Measurements from ENCODE around the gene VMO1.

Gene VMO1

DNA sequence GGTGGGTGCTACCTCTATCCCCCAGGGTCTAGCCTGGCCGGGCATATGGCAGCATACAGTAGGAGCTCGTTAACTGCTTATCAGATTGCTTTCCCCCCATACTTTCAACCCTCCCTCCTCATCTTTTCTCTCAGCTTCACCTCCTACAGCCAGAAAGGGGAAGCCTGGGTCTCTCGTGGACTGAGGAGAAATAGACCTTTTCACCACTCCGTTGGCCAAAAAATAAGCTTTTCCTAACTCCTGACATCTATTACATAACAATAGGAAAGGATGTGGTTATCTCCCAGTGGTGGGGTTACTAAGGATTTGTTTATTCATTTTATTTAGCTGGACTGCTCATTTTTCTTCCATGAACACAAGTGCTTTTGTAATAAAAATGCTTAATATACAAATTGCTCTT lies 37.5 kb downstream of the VMO1 start:
- Histone ChIP-seq H3K27ac (replicated peaks) (no peak overlapping the region), H3K27me3 (ENCODE audit: insufficient read depth, poor library complexity, severe bottlenecking) (no peaks in the 10 kb centered on the region), H3K4me3 (replicated peaks; ENCODE audit: insufficient read depth, low read length) (no peak overlapping the region)
- no peak for DNase-seq (ENCODE audit: low read depth in 1 of 2, low spot score in 1 of 2)
- TF ChIP-seq GABPA (IDR thresholded peaks at IDR 0.05; ENCODE audit: low read depth): no peak
- no peak for TF ChIP-seq SPI1 (IDR thresholded peaks at IDR 0.05; ENCODE audit: borderline replicate concordance, low read depth)
- TF ChIP-seq, protein P1, sequence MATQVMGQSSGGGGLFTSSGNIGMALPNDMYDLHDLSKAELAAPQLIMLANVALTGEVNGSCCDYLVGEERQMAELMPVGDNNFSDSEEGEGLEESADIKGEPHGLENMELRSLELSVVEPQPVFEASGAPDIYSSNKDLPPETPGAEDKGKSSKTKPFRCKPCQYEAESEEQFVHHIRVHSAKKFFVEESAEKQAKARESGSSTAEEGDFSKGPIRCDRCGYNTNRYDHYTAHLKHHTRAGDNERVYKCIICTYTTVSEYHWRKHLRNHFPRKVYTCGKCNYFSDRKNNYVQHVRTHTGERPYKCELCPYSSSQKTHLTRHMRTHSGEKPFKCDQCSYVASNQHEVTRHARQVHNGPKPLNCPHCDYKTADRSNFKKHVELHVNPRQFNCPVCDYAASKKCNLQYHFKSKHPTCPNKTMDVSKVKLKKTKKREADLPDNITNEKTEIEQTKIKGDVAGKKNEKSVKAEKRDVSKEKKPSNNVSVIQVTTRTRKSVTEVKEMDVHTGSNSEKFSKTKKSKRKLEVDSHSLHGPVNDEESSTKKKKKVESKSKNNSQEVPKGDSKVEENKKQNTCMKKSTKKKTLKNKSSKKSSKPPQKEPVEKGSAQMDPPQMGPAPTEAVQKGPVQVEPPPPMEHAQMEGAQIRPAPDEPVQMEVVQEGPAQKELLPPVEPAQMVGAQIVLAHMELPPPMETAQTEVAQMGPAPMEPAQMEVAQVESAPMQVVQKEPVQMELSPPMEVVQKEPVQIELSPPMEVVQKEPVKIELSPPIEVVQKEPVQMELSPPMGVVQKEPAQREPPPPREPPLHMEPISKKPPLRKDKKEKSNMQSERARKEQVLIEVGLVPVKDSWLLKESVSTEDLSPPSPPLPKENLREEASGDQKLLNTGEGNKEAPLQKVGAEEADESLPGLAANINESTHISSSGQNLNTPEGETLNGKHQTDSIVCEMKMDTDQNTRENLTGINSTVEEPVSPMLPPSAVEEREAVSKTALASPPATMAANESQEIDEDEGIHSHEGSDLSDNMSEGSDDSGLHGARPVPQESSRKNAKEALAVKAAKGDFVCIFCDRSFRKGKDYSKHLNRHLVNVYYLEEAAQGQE (IDR thresholded peaks at IDR 0.05; ENCODE audit: insufficient replicate concordance, low read depth): no peak
- TF ChIP-seq POLR2AphosphoS5 (IDR thresholded peaks at IDR 0.05; ENCODE audit: low read depth): no peak
- TF ChIP-seq, protein P2, sequence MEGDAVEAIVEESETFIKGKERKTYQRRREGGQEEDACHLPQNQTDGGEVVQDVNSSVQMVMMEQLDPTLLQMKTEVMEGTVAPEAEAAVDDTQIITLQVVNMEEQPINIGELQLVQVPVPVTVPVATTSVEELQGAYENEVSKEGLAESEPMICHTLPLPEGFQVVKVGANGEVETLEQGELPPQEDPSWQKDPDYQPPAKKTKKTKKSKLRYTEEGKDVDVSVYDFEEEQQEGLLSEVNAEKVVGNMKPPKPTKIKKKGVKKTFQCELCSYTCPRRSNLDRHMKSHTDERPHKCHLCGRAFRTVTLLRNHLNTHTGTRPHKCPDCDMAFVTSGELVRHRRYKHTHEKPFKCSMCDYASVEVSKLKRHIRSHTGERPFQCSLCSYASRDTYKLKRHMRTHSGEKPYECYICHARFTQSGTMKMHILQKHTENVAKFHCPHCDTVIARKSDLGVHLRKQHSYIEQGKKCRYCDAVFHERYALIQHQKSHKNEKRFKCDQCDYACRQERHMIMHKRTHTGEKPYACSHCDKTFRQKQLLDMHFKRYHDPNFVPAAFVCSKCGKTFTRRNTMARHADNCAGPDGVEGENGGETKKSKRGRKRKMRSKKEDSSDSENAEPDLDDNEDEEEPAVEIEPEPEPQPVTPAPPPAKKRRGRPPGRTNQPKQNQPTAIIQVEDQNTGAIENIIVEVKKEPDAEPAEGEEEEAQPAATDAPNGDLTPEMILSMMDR (IDR thresholded peaks at IDR 0.05; ENCODE audit: insufficient read depth, low read length): no peak

DNA sequence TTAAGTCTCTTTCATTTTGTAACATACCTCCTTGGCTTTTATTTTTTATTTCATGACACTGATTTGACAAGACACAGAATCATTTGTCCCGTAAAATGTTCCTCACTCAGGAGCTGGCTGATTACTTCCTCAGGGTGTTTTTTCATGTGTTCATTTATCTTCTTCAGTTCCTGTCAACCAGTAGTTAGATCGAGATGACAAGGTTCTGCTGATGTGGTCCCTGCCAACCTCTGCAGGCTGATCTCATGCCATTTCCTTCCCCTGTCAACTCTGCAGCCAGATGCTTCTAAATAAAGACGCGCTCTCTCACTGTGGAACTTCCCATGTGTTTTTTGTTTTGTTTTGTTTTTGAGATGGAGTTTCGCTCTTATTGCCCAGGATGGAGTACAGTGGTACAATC lies 38.3 kb downstream of the VMO1 start:
- DNase-seq (ENCODE audit: low read depth in 1 of 2, low spot score in 1 of 2): no peak
- H3K4me3 ChIP-seq (replicated peaks; ENCODE audit: insufficient read depth, low read length): no peak overlapping the region
- no peaks in the 10 kb centered on the region for H3K27me3 ChIP-seq (ENCODE audit: insufficient read depth, poor library complexity, severe bottlenecking)
- H3K27ac ChIP-seq (replicated peaks): no peak overlapping the region
- no peak for TF ChIP-seq SPI1 (IDR thresholded peaks at IDR 0.05; ENCODE audit: borderline replicate concordance, low read depth)
- TF ChIP-seq, protein P1 (IDR thresholded peaks at IDR 0.05; ENCODE audit: insufficient replicate concordance, low read depth): no peak
- TF ChIP-seq, protein P2 (IDR thresholded peaks at IDR 0.05; ENCODE audit: insufficient read depth, low read length): no peak
- no peak for TF ChIP-seq POLR2AphosphoS5 (IDR thresholded peaks at IDR 0.05; ENCODE audit: low read depth)
- no peak for TF ChIP-seq GABPA (IDR thresholded peaks at IDR 0.05; ENCODE audit: low read depth)

DNA sequence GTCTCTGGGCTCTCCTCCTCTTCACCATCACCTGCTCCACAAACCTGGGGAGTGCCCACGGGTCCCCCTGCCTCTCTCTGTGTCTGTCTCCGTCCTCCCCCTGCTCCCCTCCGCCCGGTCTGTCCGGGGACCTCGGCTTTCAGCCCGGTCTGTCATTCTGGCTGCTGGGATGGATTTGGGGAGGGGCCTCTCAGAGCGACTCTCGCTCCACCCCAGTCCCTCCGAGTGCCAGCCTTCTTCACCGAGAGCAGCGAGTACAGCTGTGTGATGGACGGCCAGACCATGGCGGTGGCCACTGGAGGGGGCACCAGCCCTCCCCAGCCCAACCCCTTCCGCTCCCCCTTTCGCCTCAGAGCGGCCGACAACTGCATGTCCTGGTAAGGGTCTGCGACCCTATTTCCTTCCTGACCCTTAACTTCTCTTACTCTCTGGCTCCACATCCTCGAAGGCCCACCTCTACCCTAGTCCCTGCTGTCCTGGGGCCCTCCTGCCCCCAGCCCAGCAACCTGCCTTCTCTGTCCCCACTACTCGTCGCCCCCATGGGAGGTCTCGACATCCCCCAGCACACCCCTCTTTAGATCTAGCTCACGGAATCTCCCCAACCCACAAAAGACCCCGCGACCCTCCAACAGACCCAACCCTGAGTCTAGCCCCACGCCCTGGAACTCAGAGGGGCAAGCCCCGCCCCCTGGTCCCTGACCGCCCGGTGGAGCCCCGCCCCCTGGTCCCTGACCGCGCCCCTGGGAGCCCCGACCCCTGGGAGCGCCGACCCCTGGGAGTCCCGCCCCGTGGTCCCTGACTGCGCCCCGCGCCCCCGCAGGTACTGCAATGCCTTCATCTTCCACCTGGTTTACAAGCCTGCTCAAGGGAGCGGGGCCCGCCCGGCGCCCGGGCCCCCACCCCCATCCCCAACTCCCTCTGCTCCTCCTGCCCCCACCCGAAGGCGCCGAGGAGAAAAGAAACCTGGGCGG lies 40.9 kb downstream of the VMO1 start:
- DNase-seq (ENCODE audit: low read depth in 1 of 2, low spot score in 1 of 2): no peak
- TF ChIP-seq, protein P1 (IDR thresholded peaks at IDR 0.05; ENCODE audit: insufficient replicate concordance, low read depth): no peak
- TF ChIP-seq, protein P2 (IDR thresholded peaks at IDR 0.05; ENCODE audit: insufficient read depth, low read length): no peak
- no peak for TF ChIP-seq GABPA (IDR thresholded peaks at IDR 0.05; ENCODE audit: low read depth)
- TF ChIP-seq SPI1 (IDR thresholded peaks at IDR 0.05; ENCODE audit: borderline replicate concordance, low read depth): no peak
- TF ChIP-seq POLR2AphosphoS5 (IDR thresholded peaks at IDR 0.05; ENCODE audit: low read depth): no peak
- Histone ChIP-seq H3K27me3 (ENCODE audit: insufficient read depth, poor library complexity, severe bottlenecking) (no peaks in the 10 kb centered on the region), H3K27ac (replicated peaks) (no peak overlapping the region), H3K4me3 (replicated peaks; ENCODE audit: insufficient read depth, low read length) (no peak overlapping the region)

All from HL-60 (cell line).